SU-DHL-6 (cell line): ENCODE results near the gene THAP6.

Experiments used
- H2AFZ ChIP-seq: fragments of 200-600 bp; sonication (generic); 2 replicates; pipeline ENCODE4 v1.6.1; 2014; ENCODE audit warnings: low read depth, mild to moderate bottlenecking, moderate library complexity, mixed read lengths, antibody characterized with exemption, low read length; ENCODE audit not compliant: severe bottlenecking
- H3F3A ChIP-seq: fragments of 200-600 bp; shearing (Covaris generic); 2 replicates; pipeline ENCODE4 v1.6.0; 2016; ENCODE audit warnings: antibody characterized with exemption, mild to moderate bottlenecking; ENCODE audit not compliant: insufficient read depth
- H3K27ac ChIP-seq: fragments of 200-600 bp; sonication (generic); 2 replicates; pipeline ENCODE4 v1.5.1; 2016; ENCODE audit warnings: low read depth, mild to moderate bottlenecking, low read length, moderate library complexity, mixed read lengths
- H3K27me3 ChIP-seq: fragments of 200-600 bp; sonication (generic), shearing (Covaris generic); 2 replicates; pipeline ENCODE4 v1.6.0; 2014; ENCODE audit warnings: mild to moderate bottlenecking, low read length
- H3K36me3 ChIP-seq: fragments of 200-600 bp; sonication (generic); 2 replicates; pipeline ENCODE4 v1.6.1; 2014; ENCODE audit warnings: mild to moderate bottlenecking, low read length, mixed read lengths
- H3K4me2 ChIP-seq: fragments of 300-600, 200-600 bp; shearing (Covaris generic), sonication (generic); 2 replicates; pipeline ENCODE4 v1.6.0; 2014; ENCODE audit warnings: low read length, low read depth, mild to moderate bottlenecking; ENCODE audit not compliant: poor library complexity, severe bottlenecking
- H3K4me3 ChIP-seq: fragments of 200-600 bp; sonication (generic); 2 replicates; pipeline ENCODE4 v1.5.1; 2014; ENCODE audit warnings: antibody characterized with exemption, low read length, mild to moderate bottlenecking, mixed read lengths; ENCODE audit not compliant: insufficient read depth, poor library complexity, severe bottlenecking
- H3K79me2 ChIP-seq: fragments of 200-600 bp; sonication (generic); 2 replicates; pipeline ENCODE4 v1.6.1; 2014; ENCODE audit warnings: mild to moderate bottlenecking, low read length, moderate library complexity; ENCODE audit not compliant: insufficient read depth
- H3K9ac ChIP-seq: fragments of 200-600 bp; sonication (generic); 2 replicates; pipeline ENCODE4 v1.7.0; 2014; ENCODE audit warnings: mild to moderate bottlenecking, low read length
- H3K9me2 ChIP-seq: fragments of 200-600 bp; sonication (generic); replicated peaks from 2 replicates; pipeline ENCODE4 v1.6.1; 2014; ENCODE audit warnings: low read length; ENCODE audit not compliant: insufficient read depth
- H3K9me3 ChIP-seq: fragments of 200-600 bp; sonication (generic); 2 replicates; pipeline ENCODE4 v1.6.1; 2014; ENCODE audit warnings: low read length, mixed read lengths; ENCODE audit not compliant: insufficient read depth
- H4K20me1 ChIP-seq: fragments of 200-600 bp; sonication (generic); 2 replicates; pipeline ENCODE4 v1.6.1; 2014; ENCODE audit warnings: low read depth, mild to moderate bottlenecking, antibody characterized with exemption, low read length, moderate library complexity, mixed read lengths
- EZH2phosphoT487 ChIP-seq: fragments of 200-600 bp; sonication (generic), shearing (Covaris generic); conservative IDR thresholded peaks from 2 replicates; pipeline ENCODE4 v1.6.1; 2018; ENCODE audit warnings: mild to moderate bottlenecking, antibody characterized with exemption, low read length, moderate library complexity, mixed read lengths
- TF ChIP-seq, protein P1 (sequence below): fragments of 200-600 bp; sonication (generic); IDR thresholded peaks from one replicate; pipeline ENCODE4 v1.5.1; 2017; ENCODE audit warnings: antibody characterized with exemption, mild to moderate bottlenecking, low read length, moderate library complexity; ENCODE audit not compliant: insufficient read depth, poor library complexity, severe bottlenecking

Gene THAP6

DNA sequence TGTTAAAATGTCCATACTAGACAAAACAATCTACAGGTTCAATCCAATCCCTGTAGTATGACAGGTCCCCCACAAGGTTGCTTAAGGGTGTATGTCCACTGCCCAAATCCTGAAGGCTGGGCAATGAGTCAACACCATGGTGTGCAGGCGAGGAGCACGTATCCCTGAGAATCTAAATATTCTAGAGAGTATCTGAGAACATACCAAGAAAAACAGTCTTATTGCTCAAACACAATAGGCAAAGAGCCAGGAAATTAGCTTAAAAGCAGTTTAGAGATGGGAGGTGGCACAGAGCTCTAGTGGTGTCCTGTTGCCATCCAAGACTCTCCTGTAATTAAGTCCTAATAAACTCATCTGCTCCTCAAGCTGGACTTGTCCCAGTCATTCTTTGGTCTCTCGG lies 37.1 kb upstream of the THAP6 start:
- Histone ChIP-seq H2AFZ (no peak overlapping the region), H3K79me2 (no peaks in the 10 kb centered on the region), H4K20me1 (no peaks in the 10 kb centered on the region), H3K4me3 (no peak overlapping the region), H3K4me2 (no peak overlapping the region), H3F3A (no peaks in the 10 kb centered on the region), H3K9me2 (no peaks in the 10 kb centered on the region), H3K9me3 (no peaks in the 10 kb centered on the region), H3K27ac (no peak overlapping the region), H3K27me3 (no peaks in the 10 kb centered on the region), H3K9ac (no peak overlapping the region), H3K36me3 (peaks cover 5% of the 10 kb centered on the region; the same call in 1 of the 2 replicates)
- TF ChIP-seq, protein P1, sequence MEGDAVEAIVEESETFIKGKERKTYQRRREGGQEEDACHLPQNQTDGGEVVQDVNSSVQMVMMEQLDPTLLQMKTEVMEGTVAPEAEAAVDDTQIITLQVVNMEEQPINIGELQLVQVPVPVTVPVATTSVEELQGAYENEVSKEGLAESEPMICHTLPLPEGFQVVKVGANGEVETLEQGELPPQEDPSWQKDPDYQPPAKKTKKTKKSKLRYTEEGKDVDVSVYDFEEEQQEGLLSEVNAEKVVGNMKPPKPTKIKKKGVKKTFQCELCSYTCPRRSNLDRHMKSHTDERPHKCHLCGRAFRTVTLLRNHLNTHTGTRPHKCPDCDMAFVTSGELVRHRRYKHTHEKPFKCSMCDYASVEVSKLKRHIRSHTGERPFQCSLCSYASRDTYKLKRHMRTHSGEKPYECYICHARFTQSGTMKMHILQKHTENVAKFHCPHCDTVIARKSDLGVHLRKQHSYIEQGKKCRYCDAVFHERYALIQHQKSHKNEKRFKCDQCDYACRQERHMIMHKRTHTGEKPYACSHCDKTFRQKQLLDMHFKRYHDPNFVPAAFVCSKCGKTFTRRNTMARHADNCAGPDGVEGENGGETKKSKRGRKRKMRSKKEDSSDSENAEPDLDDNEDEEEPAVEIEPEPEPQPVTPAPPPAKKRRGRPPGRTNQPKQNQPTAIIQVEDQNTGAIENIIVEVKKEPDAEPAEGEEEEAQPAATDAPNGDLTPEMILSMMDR, result no peak
- TF ChIP-seq EZH2phosphoT487, result no peak

DNA sequence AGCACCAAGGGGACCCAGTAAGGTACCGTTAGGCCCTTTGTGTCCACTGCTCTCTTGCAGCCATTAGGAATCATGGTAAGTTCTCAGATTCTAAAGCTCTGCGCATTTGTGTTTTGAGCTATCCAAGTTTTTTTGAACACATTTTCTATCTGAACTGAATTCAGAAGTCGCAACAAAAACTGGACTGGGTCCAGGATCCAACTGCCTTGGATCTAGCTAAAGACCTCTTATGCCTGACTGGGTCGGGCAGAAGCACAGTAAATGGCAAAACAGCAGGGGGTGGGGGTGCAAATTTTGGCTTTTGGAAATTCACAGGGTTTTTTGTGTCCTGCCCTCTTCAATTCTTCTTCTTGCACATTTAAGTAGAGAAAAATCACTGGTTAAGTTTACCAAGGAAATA lies 30.1 kb upstream of the THAP6 start:
- no peak overlapping the region for H2AFZ ChIP-seq
- H3K27me3 ChIP-seq, result no peaks in the 10 kb centered on the region
- no peaks in the 10 kb centered on the region for H3K79me2 ChIP-seq
- TF ChIP-seq, protein P1, result no peak
- TF ChIP-seq EZH2phosphoT487, result no peak
- H4K20me1 ChIP-seq, result no peaks in the 10 kb centered on the region
- H3K4me2 ChIP-seq, result no peak overlapping the region
- H3K9me3 ChIP-seq, result no peaks in the 10 kb centered on the region
- no peaks in the 10 kb centered on the region for H3F3A ChIP-seq
- H3K4me3 ChIP-seq, result no peak overlapping the region
- no peaks in the 10 kb centered on the region for H3K9me2 ChIP-seq
- H3K27ac ChIP-seq, result no peak overlapping the region
- H3K36me3 ChIP-seq, result peaks cover 4% of the 10 kb centered on the region; the same call in 1 of the 2 replicates
- no peak overlapping the region for H3K9ac ChIP-seq

DNA sequence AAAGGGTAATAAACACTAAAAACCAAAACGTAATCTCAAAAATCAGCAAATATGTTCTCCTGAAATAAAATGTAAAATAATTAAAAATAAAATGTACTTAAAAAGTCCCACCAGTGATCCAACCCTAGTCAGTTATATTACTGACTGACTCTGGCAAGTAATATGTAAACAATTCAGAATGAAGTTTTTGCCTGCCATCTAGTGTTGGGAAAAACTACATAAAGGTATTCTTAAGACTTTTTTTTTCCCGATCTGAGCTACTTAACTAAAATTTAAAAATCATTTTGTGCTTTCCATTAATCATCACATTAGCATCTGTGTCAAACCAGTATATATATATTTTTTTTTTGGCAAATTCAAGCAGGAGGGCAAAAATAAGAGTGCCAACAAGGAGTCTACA lies 24.1 kb upstream of the THAP6 start:
- no peak overlapping the region for H2AFZ ChIP-seq
- no peaks in the 10 kb centered on the region; the same call in 1 of the 2 replicates for H3F3A ChIP-seq
- H3K27ac ChIP-seq, result no peak overlapping the region
- H3K9ac ChIP-seq, result no peak overlapping the region
- 0 out of 2 replicates have a peak, but pooled peaks cover 5% of the 10 kb centered on the region for H3K36me3 ChIP-seq
- no peaks in the 10 kb centered on the region for H4K20me1 ChIP-seq
- no peak overlapping the region for H3K4me2 ChIP-seq
- no peak overlapping the region for H3K4me3 ChIP-seq
- H3K9me2 ChIP-seq, result no peaks in the 10 kb centered on the region
- H3K9me3 ChIP-seq, result no peaks in the 10 kb centered on the region
- H3K27me3 ChIP-seq, result no peaks in the 10 kb centered on the region
- no peak for TF ChIP-seq EZH2phosphoT487
- TF ChIP-seq, protein P1, result no peak
- no peaks in the 10 kb centered on the region for H3K79me2 ChIP-seq
